Measurements from ENCODE around the gene KCNIP4.

- TF ChIP-seq POLR2AphosphoS5 (IDR thresholded peaks at IDR 0.05) (no peak), CTCF (IDR thresholded peaks at IDR 0.05 in 8 of 11, conservative IDR thresholded peaks at IDR 0.05 in 3 of 11) (no peak), POLR2A (IDR thresholded peaks at IDR 0.05) (no peak)
These were observed 50.5 kb downstream of the KCNIP4 start for GRCh38 chr4:21898101-21898500.
